Left lung (tissue), 10 donors: ENCODE results near the gene ORC6. TPM values are rescaled to one million over a fixed set of nuclear protein-coding genes. Genes with fewer than 3 reads are reported as not detected.

Experiments
- ATAC-seq: fragments of 200-7000 bp; cut with Tn5 transposase; one replicate; pipeline ENCODE4 v1.9.1; 2020; ENCODE audit warnings: moderate library complexity
- DNase-seq, 4 donors: peaks; one replicate each; pipeline ENCODE4 v3.0.0-alpha.2; 2013 to 2020
- H3K27ac ChIP-seq, 2 donors: fragments of 200-600 bp; sonication (generic) in 1 of 2; one replicate each; pipeline versions ENCODE4 v1.5.0 to v1.8.0; 2020 to 2021
- H3K27me3 ChIP-seq, 2 donors: fragments of 200-600 bp; sonication (generic) in 1 of 2; one replicate each; pipeline versions ENCODE4 v1.5.0 to v1.8.0; 2020 to 2021
- H3K36me3 ChIP-seq, 2 donors: fragments of 200-600 bp; sonication (generic) in 1 of 2; one replicate each; pipeline versions ENCODE4 v1.5.0 to v1.8.0; 2020 to 2021
- H3K4me1 ChIP-seq, 2 donors: fragments of 200-600 bp; one replicate each; pipeline ENCODE4 v1.8.0; 2021
- H3K4me3 ChIP-seq, 2 donors: fragments of 200-600 bp; sonication (generic) in 1 of 2; one replicate each; pipeline versions ENCODE4 v1.5.0 to v1.8.0; 2020 to 2021; ENCODE audit warnings: mild to moderate bottlenecking in 1 of 2
- H3K9me3 ChIP-seq, 2 donors: fragments of 200-600 bp; sonication (generic) in 1 of 2; one replicate each; pipeline versions ENCODE4 v1.5.0 to v1.8.0; 2020 to 2021
- intact Hi-C, 2 donors: fragments of 100-400 bp; cut with DNase I; formaldehyde crosslinking; loops; one replicate each; pipeline versions ENCODE4 v1.11.2 to v1.14.2; 2022
- polyA plus RNA-seq, 6 donors: library from polyadenylated mRNA; unstranded; fragments of 120-200 nt; gene quantifications; one replicate each; pipeline ENCODE4 v1.2.1, GENCODE V29; 2013; ENCODE audit not compliant: insufficient read length in 6 of 6
- total RNA-seq, 2 donors: library from RNA; stranded (reverse); fragmentation: NEBNext Ultra II Directional; extraction: Animal tissue kit (Norgen Biotek cat#: 25700); gene quantifications; one replicate each; pipeline ENCODE4 v1.2.1, GENCODE V29; 2021
- TF ChIP-seq, protein P1 (sequence below), 2 donors: fragments of 200-600 bp; sonication (generic) in 1 of 2; IDR thresholded peaks; one replicate each; pipeline versions ENCODE4 v1.5.0 to v1.8.0; 2021; ENCODE audit warnings: antibody characterized with exemption in 2 of 2
- donor health status: DM: no; HTN: yes; CAD: no.
- donor health status: DM: no; HTN: no; CAD: no.

The ORC6 gene
- total and polyA plus RNA-seq, 8 donors: 7.4 to 31.6 (median 25.1) TPM

DNA sequence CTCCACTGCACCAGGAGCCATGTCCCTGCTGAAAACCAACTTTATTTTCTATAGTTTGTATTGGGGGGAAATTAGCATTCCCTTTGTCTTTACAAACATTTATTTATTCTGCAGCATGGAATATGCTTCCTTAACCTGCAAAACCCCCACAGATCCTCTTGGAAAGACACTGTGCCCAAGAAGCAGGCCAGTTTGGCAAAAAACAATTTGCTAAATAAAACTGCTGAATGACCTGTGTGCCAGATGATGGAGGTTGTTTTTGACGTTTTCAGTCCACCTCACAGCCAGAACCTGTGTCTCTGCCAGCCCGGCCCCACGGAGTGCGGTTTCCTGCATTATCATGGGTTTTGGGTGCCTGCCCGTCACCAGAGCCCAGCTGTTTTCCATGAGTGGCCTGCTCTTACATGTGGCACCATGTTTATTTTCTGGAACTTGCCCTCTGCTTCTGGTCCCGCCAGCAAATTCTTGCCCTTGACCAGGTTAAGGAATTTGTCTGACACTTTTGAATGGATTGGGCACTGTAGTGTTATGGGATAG is 26.4 kb downstream of the ORC6 start:
- peaks cover 0 to 2% of the 10 kb centered on the region in 2 donors for H3K9me3 ChIP-seq
- no peak overlapping the region for H3K27ac ChIP-seq
- ATAC-seq (no peak), DNase-seq (no peak)
- no peaks in the 10 kb centered on the region for H3K36me3 ChIP-seq
- intact Hi-C loops: no loop called here
- H3K4me3 ChIP-seq: no peak overlapping the region
- H3K4me1 ChIP-seq: peaks cover 0 to 20% of the 10 kb centered on the region in 2 donors
- no peaks in the 10 kb centered on the region for H3K27me3 ChIP-seq
- TF ChIP-seq, protein P1, sequence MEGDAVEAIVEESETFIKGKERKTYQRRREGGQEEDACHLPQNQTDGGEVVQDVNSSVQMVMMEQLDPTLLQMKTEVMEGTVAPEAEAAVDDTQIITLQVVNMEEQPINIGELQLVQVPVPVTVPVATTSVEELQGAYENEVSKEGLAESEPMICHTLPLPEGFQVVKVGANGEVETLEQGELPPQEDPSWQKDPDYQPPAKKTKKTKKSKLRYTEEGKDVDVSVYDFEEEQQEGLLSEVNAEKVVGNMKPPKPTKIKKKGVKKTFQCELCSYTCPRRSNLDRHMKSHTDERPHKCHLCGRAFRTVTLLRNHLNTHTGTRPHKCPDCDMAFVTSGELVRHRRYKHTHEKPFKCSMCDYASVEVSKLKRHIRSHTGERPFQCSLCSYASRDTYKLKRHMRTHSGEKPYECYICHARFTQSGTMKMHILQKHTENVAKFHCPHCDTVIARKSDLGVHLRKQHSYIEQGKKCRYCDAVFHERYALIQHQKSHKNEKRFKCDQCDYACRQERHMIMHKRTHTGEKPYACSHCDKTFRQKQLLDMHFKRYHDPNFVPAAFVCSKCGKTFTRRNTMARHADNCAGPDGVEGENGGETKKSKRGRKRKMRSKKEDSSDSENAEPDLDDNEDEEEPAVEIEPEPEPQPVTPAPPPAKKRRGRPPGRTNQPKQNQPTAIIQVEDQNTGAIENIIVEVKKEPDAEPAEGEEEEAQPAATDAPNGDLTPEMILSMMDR (IDR thresholded peaks at IDR 0.05): no peak

DNA sequence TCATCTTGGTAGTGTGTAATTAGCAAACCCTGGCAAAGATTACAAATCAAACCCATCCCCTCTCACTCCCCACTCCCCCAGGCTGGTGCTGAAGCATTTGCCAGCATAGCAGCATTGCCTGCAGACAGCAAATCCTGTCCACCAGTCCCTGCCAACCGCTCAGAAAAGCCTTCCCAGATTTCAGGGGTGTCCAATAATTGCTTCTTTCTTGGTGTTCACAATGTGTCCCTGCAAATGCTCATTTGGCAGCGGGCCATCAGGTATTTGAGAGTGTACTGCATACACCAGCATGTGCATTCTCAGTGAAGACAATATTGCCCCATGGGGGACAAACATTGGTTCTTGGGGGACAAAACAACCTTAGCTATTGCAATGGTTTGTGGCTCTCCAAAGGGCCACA is 28.2 kb downstream of the ORC6 start:
- ATAC-seq (no peak), DNase-seq (no peak)
- Histone ChIP-seq H3K36me3 (no peaks in the 10 kb centered on the region), H3K27ac (no peak overlapping the region), H3K4me1 (peaks cover 0 to 3% of the 10 kb centered on the region in 2 donors), H3K4me3 (no peak overlapping the region), H3K9me3 (peaks cover 0 to 2% of the 10 kb centered on the region in 2 donors), H3K27me3 (no peaks in the 10 kb centered on the region)
- intact Hi-C loops: no loop called here
- TF ChIP-seq, protein P1 (IDR thresholded peaks at IDR 0.05): no peak

DNA sequence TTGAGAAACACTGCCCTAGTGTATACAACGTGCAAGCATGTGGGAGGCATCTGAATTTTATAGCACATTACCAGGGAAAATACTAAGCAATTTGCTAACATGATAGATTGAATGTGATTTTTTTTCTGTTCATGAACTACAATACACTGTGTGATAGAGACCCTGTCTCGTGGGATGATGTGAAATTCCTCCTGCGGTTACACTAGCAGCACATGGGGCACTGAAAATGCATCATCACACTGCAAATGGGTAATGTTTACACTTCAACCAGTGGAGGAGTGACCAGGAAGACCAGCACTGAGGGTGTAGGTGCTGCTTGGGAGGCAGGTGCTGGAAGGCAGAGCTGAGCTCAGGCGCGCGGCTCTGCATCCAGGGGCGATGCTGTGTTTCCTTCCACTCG is 28.8 kb downstream of the ORC6 start:
- peaks cover 0 to 2% of the 10 kb centered on the region in 2 donors for H3K9me3 ChIP-seq
- TF ChIP-seq, protein P1 (IDR thresholded peaks at IDR 0.05): no peak
- H3K27ac ChIP-seq: no peak overlapping the region
- DNase-seq (no peak), ATAC-seq (no peak)
- peaks cover 0 to 3% of the 10 kb centered on the region in 2 donors for H3K4me1 ChIP-seq
- no peak overlapping the region for H3K4me3 ChIP-seq
- no peaks in the 10 kb centered on the region for H3K36me3 ChIP-seq
- H3K27me3 ChIP-seq: no peaks in the 10 kb centered on the region
- intact Hi-C loops: no loop called here

DNA sequence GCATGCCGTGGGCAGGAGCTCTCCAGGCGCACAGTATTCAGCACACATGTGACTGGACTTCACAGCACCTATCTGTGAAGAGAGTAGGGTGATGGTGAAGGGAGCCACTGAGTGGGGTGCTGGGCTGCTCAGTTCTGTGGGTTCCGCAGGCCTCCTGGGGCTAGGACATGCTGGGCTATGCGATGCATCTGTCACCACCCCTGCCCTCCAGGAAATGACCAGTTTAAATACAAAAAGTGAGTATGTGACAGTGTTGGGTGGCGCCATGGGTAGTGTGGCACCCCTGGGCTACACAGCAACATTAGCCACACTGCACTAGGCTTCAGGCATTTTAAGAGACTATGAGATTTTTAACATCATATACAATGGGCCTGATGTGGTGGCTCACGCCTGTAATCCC is 30.1 kb downstream of the ORC6 start:
- Histone ChIP-seq H3K9me3 (peaks cover 0 to 2% of the 10 kb centered on the region in 2 donors), H3K27ac (no peak overlapping the region), H3K36me3 (no peaks in the 10 kb centered on the region), H3K4me1 (no peaks in the 10 kb centered on the region), H3K4me3 (no peak overlapping the region), H3K27me3 (no peaks in the 10 kb centered on the region)
- intact Hi-C loops: no loop called here
- DNase-seq (no peak), ATAC-seq (no peak)
- TF ChIP-seq, protein P1 (IDR thresholded peaks at IDR 0.05): no peak

DNA sequence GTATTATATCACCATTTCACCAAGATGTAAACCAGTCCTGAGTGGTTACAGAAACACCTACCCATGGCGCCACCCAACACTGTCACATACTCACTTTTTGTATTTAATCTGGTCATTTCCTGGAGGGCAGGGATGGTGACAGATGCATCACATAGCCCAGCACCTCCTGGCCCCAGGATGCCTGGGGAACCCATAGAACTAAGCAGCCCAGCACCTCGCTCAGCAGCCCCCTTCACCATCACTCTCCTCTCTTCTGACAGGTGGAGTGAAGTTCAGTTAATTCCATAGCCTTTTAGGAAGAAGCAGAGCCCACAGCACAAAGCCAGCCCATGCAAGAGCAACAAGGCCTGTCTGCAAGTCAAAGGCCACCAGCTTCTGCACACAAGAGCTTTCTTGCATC is 31.2 kb downstream of the ORC6 start:
- no peaks in the 10 kb centered on the region for H3K4me1 ChIP-seq
- H3K27me3 ChIP-seq: no peaks in the 10 kb centered on the region
- ATAC-seq (no peak), DNase-seq (no peak)
- intact Hi-C loops: no loop called here
- no peaks in the 10 kb centered on the region for H3K36me3 ChIP-seq
- no peak overlapping the region for H3K4me3 ChIP-seq
- H3K27ac ChIP-seq: no peak overlapping the region
- TF ChIP-seq, protein P1 (IDR thresholded peaks at IDR 0.05): no peak
- H3K9me3 ChIP-seq: peaks cover 0 to 5% of the 10 kb centered on the region in 2 donors
